ENCODE data around the gene BLOC1S4.

- TF ChIP-seq CTCF (IDR thresholded peaks at IDR 0.05), result no peak
- TF ChIP-seq EZH2 (IDR thresholded peaks at IDR 0.05; ENCODE audit: borderline replicate concordance, insufficient read depth, low read depth, low read length, poor library complexity, severe bottlenecking), result no peak
Observed at GRCh38 chr4:6731780-6732179, 15.8 kb downstream of the BLOC1S4 start.
